HG03103 (cell line): ENCODE data around the gene ELK4.

Source experiments
- ATAC-seq: cut with Tn5 transposase; IDR thresholded peaks from one replicate; pipeline ENCODE4 v1.9.1; 2021; ENCODE audit warnings: low read depth; ENCODE audit not compliant: unreplicated experiment

Gene ELK4, protein sequence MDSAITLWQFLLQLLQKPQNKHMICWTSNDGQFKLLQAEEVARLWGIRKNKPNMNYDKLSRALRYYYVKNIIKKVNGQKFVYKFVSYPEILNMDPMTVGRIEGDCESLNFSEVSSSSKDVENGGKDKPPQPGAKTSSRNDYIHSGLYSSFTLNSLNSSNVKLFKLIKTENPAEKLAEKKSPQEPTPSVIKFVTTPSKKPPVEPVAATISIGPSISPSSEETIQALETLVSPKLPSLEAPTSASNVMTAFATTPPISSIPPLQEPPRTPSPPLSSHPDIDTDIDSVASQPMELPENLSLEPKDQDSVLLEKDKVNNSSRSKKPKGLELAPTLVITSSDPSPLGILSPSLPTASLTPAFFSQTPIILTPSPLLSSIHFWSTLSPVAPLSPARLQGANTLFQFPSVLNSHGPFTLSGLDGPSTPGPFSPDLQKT

DNA sequence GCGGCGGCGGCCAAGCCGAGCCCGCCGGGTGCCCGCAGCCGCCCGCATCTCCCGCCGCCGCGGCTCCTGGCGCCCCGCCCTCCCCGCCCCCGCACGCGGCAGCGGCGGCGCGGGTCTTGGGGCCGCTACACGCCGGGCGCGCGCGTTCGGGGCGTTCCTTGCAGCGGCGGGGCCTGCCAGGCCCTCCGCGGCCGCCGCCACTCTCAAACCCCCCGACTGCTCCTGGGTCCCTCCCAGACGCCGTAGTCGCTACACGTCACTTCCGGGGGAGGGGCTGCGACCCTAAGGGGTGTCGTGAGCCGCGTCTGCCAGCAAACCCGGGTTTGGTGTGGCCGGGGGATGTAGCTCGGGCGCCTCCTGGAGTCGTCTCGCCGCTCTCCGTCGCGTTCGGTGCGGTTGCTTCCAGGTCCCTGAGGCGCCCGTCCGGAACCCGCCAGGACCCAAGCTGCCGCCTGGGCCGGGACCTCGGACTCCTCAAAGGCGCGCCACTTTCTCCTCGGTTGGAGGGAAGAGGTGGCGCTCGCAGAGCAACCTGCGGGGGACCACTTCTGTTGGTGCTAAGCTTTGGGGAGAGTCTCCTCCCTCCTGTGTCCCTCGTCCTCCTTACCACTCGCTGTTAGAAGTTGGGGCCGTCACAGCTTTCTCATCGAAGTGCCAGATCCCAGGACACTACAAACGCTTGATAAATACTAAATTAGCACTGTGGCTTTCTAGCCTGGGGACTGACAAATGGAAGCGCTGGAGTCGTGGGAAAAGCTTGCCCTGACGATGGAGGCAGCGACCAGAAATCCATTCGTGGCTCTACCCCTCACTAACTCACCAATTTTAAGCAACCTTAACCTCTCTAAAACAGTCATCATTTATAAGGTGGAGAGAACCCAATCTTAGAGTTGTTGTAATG lies at the start of gene ELK4:
Gene ELK4 (minus strand): TSS at position 244 of the 901 bp plus-strand sequence. CDS start 8,129 bp downstream, outside the sequence.
- ATAC-seq = peak; percentile 77

DNA sequence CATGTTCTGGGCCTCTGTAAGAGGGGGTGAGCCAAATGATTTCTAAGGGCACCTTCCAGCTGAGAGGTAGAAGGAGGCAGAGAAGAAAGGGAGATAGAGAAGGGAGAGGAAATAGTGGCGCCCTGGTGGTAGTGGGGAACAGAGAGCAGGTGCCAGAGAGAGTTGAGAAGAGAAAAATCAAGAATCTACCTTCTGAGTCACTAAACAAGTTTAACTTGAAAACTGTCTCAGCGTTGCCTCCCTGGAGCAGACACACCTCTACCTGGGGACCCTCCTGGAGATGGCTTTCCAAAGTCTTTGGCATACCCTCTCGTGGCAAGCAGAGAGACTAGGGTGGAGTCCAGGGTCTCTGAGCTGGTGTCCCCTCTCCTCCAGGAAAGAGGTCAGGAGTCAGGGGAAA lies 49.6 kb upstream of the ELK4 start:
- no peak for ATAC-seq

DNA sequence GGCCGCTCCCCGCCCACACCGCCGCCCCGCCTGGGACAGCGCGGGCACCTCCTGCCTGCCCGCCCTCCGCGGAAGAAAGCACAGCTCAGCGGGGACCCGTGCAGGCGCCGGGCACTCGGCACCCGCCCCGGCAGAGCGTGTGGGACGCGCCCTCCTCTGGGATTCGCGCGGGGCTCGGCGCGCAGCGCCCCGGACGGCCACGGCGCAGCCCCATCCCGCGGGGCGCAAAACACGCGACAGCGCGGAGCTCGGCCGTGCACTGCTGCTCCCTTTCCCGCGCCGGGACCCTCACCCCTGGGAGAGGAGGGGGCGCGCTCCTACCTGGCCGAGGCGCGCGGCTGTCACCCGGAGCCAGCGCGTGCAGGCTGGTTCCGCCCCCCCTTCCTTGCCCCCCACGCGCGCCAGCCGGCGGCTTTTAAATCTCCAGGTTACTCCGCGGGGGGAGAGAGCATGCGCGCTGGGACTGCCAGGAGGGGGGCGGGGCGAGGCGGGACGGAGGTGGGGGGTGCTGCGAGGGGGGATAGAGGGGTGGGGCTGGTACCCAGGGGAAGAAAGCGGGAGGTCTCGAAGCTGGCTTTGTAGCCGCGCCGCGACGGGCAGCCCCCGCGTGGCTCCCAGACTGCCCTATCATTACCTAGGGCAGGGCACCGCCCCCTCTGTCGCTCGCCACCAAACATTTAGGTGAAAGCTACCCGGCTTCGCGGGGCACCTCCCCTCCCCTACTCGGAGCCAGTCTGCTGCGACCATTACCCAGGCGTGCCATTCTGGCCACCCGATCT lies 48.5 kb upstream of the ELK4 start, which contains the start of gene SLC45A3:
Gene SLC45A3 (minus strand): TSS at position 437 of the 779 bp plus-strand sequence. CDS start 15,853 bp downstream, outside the sequence.
- no peak for ATAC-seq

DNA sequence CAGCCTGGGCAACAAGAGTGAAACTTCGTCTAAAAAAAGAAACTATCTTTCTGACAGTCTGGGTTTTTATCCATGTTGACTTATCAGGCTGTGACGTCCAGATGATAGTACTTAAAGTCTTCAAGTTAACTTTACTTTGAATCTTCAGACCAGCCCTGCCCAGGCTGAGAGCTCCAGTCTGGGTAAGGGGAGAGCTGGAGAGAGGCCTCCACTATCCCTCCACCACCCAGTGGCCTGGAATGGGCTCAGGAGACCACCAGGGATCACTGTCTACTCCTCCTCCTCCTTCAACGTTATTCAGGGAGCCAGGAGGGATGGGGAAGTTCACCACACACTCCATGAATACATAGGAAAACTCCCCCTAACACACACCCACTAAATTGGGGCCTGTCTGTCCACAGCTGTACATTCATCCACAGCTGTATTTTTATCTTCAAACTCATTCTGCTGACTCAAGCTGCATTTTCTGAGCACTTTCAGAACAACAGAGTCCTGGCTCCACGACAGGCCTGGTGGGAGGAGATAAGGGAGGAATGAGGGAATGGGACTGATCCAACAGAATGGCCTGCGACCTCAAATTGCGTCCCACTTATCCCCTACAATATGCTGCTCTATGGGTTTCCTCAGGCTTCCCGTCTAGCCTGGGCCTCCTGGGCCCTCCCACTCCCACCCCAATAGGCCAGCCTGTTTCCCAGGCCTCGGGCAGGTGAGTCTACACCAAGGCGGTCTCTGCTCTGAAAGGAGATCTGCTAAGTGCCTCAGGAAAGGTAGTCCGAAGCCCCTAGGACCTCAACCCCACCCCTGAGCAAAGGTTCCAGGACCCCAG lies 46.7 kb upstream of the ELK4 start:
- no peak for ATAC-seq

DNA sequence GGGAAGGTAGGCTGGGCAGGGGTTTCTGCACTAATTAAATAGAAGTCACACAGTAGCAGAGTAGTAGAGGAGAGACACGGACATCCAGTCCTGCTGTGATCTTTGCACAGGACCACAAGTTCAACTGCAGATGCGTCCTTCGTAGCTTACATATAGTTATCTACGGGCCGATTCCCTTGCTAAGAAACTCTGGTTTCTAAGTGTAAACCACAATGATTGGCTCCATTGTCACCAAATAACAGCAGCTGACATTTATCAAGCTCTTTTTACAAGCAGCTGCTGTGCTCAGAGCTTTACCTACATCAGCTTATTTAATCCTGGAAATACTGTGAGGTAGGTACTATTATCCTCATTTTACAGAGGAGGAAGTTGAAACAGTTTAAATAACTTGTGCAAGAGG lies 45.4 kb upstream of the ELK4 start:
- ATAC-seq = no peak

DNA sequence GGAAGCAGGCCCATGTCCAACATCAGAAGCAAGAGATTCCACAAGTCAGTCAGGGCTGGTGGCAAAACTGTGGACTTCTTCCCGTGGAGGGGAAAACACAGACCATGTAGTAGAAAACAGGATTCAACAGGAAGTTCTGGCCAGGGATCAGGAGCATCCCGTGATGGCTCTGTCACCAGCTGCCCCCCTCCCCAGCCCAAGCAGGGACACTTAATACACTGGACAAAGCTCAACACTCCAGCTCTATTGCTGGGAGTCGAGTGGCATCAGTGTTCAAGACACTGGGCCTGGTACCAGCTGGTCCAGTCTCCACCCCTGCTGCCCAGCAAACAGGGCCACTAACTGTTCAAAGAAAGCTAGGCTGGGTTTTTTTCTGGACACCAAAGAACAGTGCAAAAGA lies 44.8 kb upstream of the ELK4 start:
- ATAC-seq = no peak

DNA sequence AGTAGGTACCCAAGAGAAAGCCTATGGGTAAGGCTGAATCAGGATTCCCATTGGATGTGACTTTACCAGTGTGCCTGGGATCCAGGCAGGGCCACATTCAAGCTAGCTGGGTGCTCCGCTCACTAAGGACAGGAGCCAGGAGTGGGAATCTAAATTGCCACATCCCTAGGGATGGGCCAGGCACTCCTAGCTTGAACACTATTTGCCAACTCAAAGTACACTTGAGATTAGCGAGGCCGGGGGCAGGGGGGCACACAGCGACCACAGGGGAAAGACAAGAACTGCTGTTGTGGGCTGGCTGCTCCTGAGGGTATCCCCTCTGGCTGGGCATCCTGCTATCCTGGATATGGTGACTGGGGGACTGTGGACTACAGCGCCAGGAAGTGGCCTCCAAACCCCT lies 44.2 kb upstream of the ELK4 start:
- ATAC-seq = no peak

DNA sequence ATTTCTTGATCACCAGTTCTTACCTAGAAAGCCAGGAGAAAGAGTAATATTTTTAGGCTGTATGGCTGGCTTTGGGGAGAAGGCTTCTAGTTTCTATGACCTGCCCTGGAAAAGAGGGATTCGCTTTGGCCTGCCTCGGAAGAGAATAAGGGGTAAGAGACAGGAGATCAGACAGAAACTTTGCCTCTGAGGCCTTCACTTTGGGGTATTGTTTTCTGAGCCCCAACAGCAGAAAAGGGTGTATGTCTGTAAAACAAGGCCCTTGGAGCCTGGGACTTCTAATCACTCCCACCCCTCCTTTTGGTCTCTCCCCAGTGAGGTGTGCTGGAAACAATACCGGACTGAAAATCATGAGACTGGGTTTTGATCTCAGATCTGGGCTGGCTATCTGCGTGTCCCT lies 43.4 kb upstream of the ELK4 start:
- no peak for ATAC-seq

DNA sequence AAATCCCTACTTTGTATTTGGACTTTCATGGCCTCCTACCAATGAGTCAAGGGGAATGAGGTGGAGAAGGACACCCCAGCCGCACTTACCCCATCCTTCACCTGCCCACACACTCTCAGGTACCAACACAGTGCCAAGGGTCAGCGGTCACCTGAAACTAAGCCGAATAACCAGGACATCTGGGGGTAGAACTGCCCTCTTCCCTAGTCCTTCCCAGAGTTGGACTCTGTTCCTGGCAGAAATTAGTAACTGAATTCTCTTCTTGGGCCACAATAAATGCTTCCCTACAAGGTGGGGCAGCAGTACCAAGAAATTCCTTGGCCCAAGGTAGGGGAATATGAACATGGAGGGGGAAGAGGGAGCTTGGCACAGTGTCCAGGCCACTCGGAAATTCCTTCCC lies 41.2 kb upstream of the ELK4 start:
- no peak for ATAC-seq

DNA sequence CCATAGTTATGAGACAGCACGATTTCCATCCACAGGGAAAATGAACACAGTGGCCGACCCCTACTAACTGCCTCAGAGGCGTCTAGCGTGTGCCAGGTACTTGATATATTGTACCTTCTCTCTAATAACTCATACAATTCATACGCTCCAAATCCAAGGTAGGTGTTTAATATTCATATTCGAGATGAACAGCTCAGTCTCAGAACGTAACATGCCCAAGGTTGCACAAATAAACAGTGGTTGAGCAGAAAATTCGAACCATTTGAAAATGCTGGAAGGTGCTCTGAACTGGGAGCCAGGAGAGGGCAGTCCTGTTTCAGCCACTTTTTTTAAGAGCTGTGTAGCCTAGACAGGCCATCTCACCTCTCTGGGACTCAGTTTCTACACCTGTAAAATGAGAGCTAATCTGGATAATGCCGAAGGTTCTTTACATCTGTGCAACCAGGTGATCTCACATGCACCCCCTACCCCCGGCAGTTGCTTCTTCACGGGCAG lies 40.6 kb upstream of the ELK4 start:
- ATAC-seq = no peak

DNA sequence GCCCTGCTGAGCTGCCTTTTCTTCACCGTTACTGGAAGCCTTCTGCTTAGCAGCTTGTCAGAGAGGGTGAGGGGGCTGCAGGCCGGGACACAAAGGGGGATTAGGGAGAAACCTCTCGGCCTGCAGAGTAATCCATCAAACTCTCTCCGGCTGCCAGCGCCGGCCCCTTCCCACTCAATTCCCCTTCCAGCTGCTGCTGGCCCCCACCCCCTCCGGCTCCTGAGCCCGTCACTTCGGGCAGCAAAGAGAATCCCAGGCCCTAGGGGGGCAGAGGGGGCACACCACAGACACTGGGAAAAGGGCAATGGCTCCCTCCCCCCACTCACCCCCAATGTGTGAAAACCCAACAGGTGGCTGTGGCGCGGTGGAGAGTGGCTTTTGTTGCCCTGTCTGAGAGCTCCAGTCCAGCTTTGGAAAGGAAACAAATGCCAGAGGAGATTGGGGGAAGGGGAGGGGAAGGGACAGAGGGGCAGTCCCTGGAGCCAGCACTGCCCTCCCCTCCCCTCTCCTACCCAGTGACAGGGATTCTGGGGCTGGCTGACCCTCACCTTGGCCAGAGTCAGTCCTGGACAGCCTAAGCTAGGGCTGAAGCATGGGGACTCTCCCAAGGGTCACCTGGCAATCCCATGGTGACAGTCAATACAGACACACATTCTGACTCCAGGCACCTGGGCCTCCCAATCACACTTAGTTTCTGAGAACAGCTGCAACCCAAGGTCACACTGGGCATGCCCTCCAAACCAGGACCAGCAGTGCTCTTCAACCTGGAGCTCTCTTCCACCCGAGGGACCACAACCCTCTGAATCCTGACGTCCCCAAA lies 39.0 kb upstream of the ELK4 start:
- ATAC-seq = no peak

DNA sequence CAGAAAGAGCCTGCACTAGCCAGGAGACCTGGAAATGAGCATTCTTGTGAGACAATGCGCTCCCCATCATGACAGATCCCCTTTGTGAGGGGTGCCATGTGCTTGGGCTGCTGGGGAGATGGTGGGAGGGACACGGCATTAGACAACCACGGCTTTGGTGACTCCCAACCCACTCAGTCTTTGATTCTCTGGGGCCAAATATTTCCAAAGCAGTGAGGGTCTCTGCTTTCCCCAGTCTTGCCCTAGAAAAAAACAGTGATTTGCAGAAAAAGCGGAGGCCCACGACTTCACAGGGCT lies 38.3 kb upstream of the ELK4 start:
- ATAC-seq = no peak

DNA sequence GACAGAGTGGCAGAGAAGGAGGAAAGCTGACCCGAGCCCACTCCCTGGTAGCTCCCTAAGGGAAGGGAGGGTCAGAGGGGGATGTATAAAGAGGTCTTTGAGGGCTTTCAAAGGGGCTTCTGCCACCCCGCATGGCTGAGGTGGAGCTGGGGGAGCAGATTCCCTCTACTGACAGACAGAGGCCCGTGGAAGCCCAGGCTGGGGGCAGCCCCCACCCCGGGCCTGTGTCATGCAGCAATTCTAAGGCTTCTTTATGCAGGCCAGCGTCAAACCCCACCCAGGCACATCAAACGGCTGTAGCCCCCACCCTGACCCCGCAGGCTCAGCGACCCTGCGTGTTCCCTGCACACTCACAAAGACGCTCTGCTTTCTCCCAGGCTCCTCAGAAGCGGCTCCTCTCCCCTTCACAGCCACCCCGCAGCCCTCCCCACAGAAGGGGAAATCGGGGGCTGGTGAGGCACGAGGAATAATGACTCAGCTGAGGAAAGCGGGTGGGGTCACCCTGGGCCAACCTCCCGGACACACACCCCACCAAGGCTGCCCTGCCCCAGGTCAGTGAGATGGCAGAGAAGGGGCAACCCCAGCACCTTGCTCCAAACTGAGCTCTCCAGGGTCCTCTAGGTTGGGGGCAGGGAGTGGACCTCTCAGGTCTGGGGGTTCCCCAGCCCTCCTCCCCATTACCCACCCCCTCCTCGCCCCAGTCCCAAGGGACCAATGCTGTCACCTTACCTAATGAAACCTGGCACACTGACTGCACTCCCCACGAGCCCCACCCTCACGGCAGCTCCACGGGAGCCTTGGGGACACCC lies 37.7 kb upstream of the ELK4 start:
- ATAC-seq = peak; percentile 26

DNA sequence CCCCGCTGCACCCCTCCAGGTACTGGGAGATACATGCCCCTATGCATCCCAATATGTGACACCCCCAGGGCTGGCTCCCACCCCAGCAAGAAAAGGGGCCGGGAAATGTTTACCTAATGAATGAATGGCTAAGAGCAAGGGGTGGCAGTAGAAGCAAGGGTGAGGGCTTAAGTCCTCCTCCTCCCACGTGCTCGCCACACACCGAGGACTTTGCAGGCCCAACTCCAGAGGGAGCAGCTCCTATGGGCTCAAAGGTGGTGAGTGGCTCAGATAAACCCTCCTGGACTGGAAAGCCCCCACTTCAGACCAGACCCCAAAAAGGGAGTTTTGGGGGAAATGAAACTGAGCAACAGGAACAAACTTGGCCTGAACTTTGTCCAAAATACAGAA lies 37.1 kb upstream of the ELK4 start:
- peak; percentile 29 for ATAC-seq

DNA sequence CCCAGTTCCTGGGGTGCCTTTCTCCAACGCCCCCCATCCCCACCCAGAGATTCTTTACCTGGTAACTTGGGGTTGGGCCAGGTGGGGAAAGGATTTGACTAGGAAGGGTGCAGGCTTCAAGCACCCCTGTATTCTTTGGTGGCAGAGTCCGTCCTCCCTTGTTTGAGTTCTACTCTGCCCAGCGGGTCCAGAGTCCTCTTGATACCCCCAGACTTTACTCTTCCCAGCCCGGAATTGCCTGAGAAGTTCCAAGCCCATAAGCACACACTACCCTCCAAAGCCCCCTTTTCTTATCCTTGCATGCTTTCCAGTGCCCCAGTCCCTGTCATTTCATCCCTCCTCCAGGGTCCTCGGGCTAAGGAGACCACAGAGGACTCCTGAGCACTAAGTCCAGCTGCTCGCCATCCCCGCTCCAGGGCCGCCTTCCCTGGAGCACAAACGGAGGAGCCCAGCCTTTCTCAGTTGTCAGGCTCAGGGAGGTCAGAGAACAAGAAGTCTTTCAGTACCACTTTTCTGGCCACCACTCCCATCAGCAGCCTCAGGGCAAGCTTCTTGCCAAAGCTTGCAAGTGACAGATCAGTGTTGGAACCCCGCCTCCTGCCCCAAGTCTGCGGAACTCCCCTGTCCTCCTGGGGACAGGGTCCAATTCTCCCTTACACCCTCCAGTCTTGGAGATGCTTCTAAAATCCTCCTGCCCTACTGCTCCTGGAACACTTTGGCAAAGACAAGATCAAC lies 36.3 kb upstream of the ELK4 start:
- no peak for ATAC-seq

DNA sequence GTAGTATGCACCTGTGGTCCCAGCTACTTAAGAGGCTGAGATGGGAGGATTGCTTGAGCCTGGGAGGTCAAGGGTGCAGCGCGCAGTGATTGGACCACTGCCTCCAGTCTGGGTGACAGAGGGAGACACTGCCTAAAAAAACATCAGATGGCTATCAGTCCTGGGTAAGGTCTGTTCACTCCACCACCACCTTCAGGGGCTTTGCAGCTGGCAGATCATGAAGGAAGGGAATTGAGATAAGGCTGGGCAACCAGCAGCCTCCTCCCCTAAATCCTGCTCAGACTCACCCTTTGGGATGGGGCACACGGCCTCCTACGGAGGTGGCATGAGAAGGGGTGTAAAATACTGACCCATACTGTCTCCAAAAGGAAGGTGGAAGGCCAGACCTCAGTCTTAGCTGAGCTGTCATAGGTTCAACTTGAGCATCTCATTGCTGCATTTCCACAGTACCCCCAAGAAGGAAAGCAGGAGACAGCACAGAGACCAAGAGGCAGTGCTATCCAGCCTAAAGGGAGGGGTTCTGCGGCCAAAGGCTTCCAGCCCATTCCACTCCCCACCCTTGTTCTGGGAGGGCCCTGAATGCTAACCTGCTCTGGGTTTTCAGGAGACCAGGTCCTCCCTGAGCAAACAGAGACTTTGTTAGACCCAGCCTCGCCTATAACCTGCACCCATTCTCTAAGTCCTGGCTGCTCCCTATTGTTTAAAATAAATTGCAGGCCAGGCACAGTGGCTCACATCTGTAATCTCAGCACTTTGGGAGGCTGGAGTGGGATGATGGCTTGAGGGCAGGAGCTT lies 34.8 kb upstream of the ELK4 start:
- ATAC-seq = no peak
